IMR-90 (cell line): Measurements from ENCODE around the gene CD81. TPM values are rescaled to one million over a fixed set of nuclear protein-coding genes. Genes with fewer than 3 reads are reported as not detected.
A peak's percentile ranks its signal among the peaks of the same experiment; 100 is the strongest.

Experiments
- ATAC-seq: fragments of 200-7000 bp; cut with Tn5 transposase; 2 replicates; pipeline ENCODE4 v1.9.1; 2020; ENCODE audit warnings: low read depth, mild to moderate bottlenecking, moderate library complexity
- BruUV-seq: library from RNA; stranded (reverse); fragments of 400-500 nt; replicated peaks from 2 replicates; lab custom pipeline; 2021; lab: Mats Ljungman, UMichigan
- CTCF ChIA-PET: fragments of 300-600 bp; formaldehyde crosslinking; extraction: SDS; loops from one replicate; lab custom pipeline; 2021; ENCODE audit warnings: antibody characterized with exemption; lab: Yijun Ruan, JAX
- POLR2A ChIA-PET: fragments of 300-600 bp; sonication (Branson Sonifier 250); formaldehyde crosslinking; loops from one replicate; lab custom pipeline; 2022; ENCODE audit warnings: antibody characterized with exemption; ENCODE audit not compliant: unreplicated experiment; lab: Charles Lee
- DNase-seq: peaks from one replicate; pipeline ENCODE4 v3.0.0; 2013
- H2AFZ ChIP-seq: replicated peaks from 2 replicates; pipeline ENCODE3; 2013; ENCODE audit warnings: low read length, mild to moderate bottlenecking; ENCODE audit not compliant: poor library complexity
- H2AK5ac ChIP-seq: 2 replicates; pipeline ENCODE4 v1.6.1; 2013; ENCODE audit warnings: low read depth, low read length, inconsistent platforms
- H2AK9ac ChIP-seq: replicated peaks from 2 replicates; pipeline ENCODE3; 2013; ENCODE audit warnings: mild to moderate bottlenecking, low read depth, low read length, moderate library complexity; ENCODE audit not compliant: poor library complexity
- H2BK120ac ChIP-seq: 2 replicates; pipeline ENCODE4 v1.6.1; 2013; ENCODE audit warnings: low read depth, low read length, inconsistent platforms
- H2BK15ac ChIP-seq: 3 replicates; pipeline ENCODE4 v1.6.1; 2013; ENCODE audit warnings: low read depth, low read length, inconsistent platforms
- H2BK20ac ChIP-seq: 2 replicates; pipeline ENCODE4 v1.6.1; 2013; ENCODE audit warnings: low read depth, mild to moderate bottlenecking, inconsistent platforms, low read length, moderate library complexity
- H2BK5ac ChIP-seq: 2 replicates; pipeline ENCODE4 v1.6.1; 2013; ENCODE audit warnings: mild to moderate bottlenecking, low read depth, low read length, inconsistent platforms; ENCODE audit not compliant: poor library complexity, severe bottlenecking
- H3K14ac ChIP-seq: replicated peaks from 2 replicates; pipeline ENCODE4 v1.6.1; 2013; ENCODE audit warnings: low read depth, low read length, inconsistent platforms
- H3K18ac ChIP-seq: 2 replicates; pipeline ENCODE4 v1.6.1; 2013; ENCODE audit warnings: low read depth, low read length, control low read depth
- H3K23ac ChIP-seq: 2 replicates; pipeline ENCODE4 v1.6.1; 2013; ENCODE audit warnings: low read depth, low read length, inconsistent platforms
- H3K27ac ChIP-seq: 2 replicates; pipeline ENCODE4 v1.5.1; 2013; ENCODE audit warnings: mild to moderate bottlenecking, control low read depth, low read length; ENCODE audit not compliant: insufficient read depth
- H3K27me3 ChIP-seq: 2 replicates; pipeline ENCODE4 v1.6.1; 2013; ENCODE audit warnings: low read length; ENCODE audit not compliant: control insufficient read depth, insufficient read depth
- H3K36me3 ChIP-seq: 2 replicates; pipeline ENCODE4 v1.6.1; 2013; ENCODE audit warnings: low read length, mixed read lengths; ENCODE audit not compliant: control insufficient read depth, insufficient read depth
- H3K4ac ChIP-seq: 2 replicates; pipeline ENCODE4 v1.6.1; 2013; ENCODE audit warnings: low read depth, low read length, inconsistent platforms
- H3K4me1 ChIP-seq: 2 replicates; pipeline ENCODE4 v1.6.1; 2013; ENCODE audit warnings: low read length, mixed read lengths; ENCODE audit not compliant: control insufficient read depth, insufficient read depth
- H3K4me2 ChIP-seq: 2 replicates; pipeline ENCODE4 v1.6.1; 2013; ENCODE audit warnings: low read depth, mild to moderate bottlenecking, control low read depth, low read length, moderate library complexity
- H3K4me3 ChIP-seq: 2 replicates; pipeline ENCODE4 v1.5.1; 2013; ENCODE audit warnings: low read depth, mild to moderate bottlenecking, control low read depth, low read length, moderate library complexity; ENCODE audit not compliant: insufficient read depth
- H3K56ac ChIP-seq: 2 replicates; pipeline ENCODE4 v1.6.1; 2013; ENCODE audit warnings: low read length, inconsistent platforms; ENCODE audit not compliant: insufficient read depth; ENCODE audit errors: extremely low read depth
- H3K79me1 ChIP-seq, 2 experiments: 2 replicates each; pipeline ENCODE4 v1.6.1; 2013; ENCODE audit warnings: low read length in 2 of 2, inconsistent platforms in 1 of 2, low read depth in 1 of 2
- H3K9ac ChIP-seq: 2 replicates; pipeline ENCODE4 v1.6.1; 2013; ENCODE audit warnings: low read depth, low read length, control low read depth
- H3K9me1 ChIP-seq: 2 replicates; pipeline ENCODE4 v1.6.1; 2013; ENCODE audit warnings: low read length, inconsistent platforms; ENCODE audit not compliant: insufficient read depth
- H3K9me3 ChIP-seq: 2 replicates; pipeline ENCODE4 v1.6.1; 2013; ENCODE audit warnings: low read length; ENCODE audit not compliant: control insufficient read depth, insufficient read depth
- H4K20me1 ChIP-seq: 2 replicates; pipeline ENCODE4 v1.6.1; 2013; ENCODE audit warnings: low read length, inconsistent platforms; ENCODE audit not compliant: insufficient read depth
- H4K5ac ChIP-seq: 2 replicates; pipeline ENCODE4 v1.6.1; 2013; ENCODE audit warnings: mild to moderate bottlenecking, low read depth, low read length, control low read depth
- H4K8ac ChIP-seq, 2 experiments: 2 replicates each; pipeline ENCODE4 v1.6.1; 2013; ENCODE audit warnings: low read depth in 2 of 2, low read length in 2 of 2, control low read depth in 1 of 2, inconsistent platforms in 1 of 2
- H4K91ac ChIP-seq: 2 replicates; pipeline ENCODE4 v1.6.1; 2013; ENCODE audit warnings: low read depth, low read length, inconsistent platforms; ENCODE audit not compliant: insufficient read depth
- BHLHE40 ChIP-seq: fragments of 150-350 bp; IDR thresholded peaks from 2 replicates; pipeline ENCODE4 v1.6.1; 2016; ENCODE audit warnings: mild to moderate bottlenecking, low read depth, low read length
- CEBPB ChIP-seq: IDR thresholded peaks from 2 replicates; pipeline ENCODE4 v1.6.1; 2012; ENCODE audit warnings: low read depth, low read length, improper control_type of control experiment
- CHD1 ChIP-seq: IDR thresholded peaks from 2 replicates; pipeline ENCODE4 v1.6.1; 2012; ENCODE audit warnings: low read depth, low read length, improper control_type of control experiment
- CTCF ChIP-seq: conservative IDR thresholded peaks from 2 replicates; pipeline ENCODE4 v1.5.1; 2012; ENCODE audit warnings: mild to moderate bottlenecking, low read depth, low read length, improper control_type of control experiment
- ELK1 ChIP-seq: fragments of 150-350 bp; IDR thresholded peaks from 2 replicates; pipeline ENCODE4 v1.6.1; 2016; ENCODE audit warnings: low read depth, mild to moderate bottlenecking, low read length, moderate library complexity, borderline replicate concordance
- FOS ChIP-seq: fragments of 150-350 bp; IDR thresholded peaks from 2 replicates; pipeline ENCODE4 v1.6.1; 2016; ENCODE audit warnings: low read depth, low read length
- MAFK ChIP-seq: IDR thresholded peaks from 2 replicates; pipeline ENCODE4 v1.6.1; 2012; ENCODE audit warnings: low read depth, low read length, improper control_type of control experiment
- MAZ ChIP-seq: IDR thresholded peaks from 2 replicates; pipeline ENCODE4 v1.6.1; 2012; ENCODE audit warnings: low read depth, mild to moderate bottlenecking, low read length, improper control_type of control experiment, moderate library complexity, borderline replicate concordance
- MXI1 ChIP-seq: IDR thresholded peaks from 2 replicates; pipeline ENCODE4 v1.6.1; 2012; ENCODE audit warnings: low read depth, mild to moderate bottlenecking, low read length, moderate library complexity, borderline replicate concordance
- NFE2L2 ChIP-seq: fragments of 150-350 bp; IDR thresholded peaks from 2 replicates; pipeline ENCODE4 v1.6.1; 2016; ENCODE audit warnings: low read depth, mild to moderate bottlenecking, low read length
- POLR2A ChIP-seq: IDR thresholded peaks from 2 replicates; pipeline ENCODE4 v1.6.1; 2012; ENCODE audit warnings: mild to moderate bottlenecking, low read depth, low read length
- RCOR1 ChIP-seq: IDR thresholded peaks from 2 replicates; pipeline ENCODE4 v1.6.1; 2012; ENCODE audit warnings: mild to moderate bottlenecking, low read length, improper control_type of control experiment; ENCODE audit not compliant: insufficient replicate concordance
- SMC3 ChIP-seq: fragments of 150-350 bp; IDR thresholded peaks from 2 replicates; pipeline ENCODE4 v1.6.1; 2016; ENCODE audit warnings: low read depth, mild to moderate bottlenecking, antibody characterized with exemption, low read length, moderate library complexity
- USF2 ChIP-seq: fragments of 150-350 bp; IDR thresholded peaks from 2 replicates; pipeline ENCODE4 v1.6.1; 2017; ENCODE audit warnings: mild to moderate bottlenecking, antibody characterized with exemption, low read length, low read depth
- WGBS, 2 experiments: methylation state at CpG; one replicate each; pipeline versions ENCODE4 v1.1.5 to v1.1.7; 2013; ENCODE audit warnings: missing lambda C conversion rate in 2 of 2; ENCODE audit not compliant: insufficient read length in 1 of 2; ENCODE audit errors: extremely low coverage in 2 of 2; 5-methylcytosine and 5-hydroxymethylcytosine counted together
- dilution Hi-C: fragments of 300-500 bp; cut with HindIII; formaldehyde crosslinking; loops from one replicate; pipeline ENCODE4 v1.14.3; 2018; ENCODE audit warnings: low sequenced_read_pairs; ENCODE audit not compliant: unreplicated experiment
- in situ Hi-C: fragments of 300-500 bp; cut with MboI; formaldehyde crosslinking; loops from 3 replicates; pipeline ENCODE4 v1.14.3; 2019; ENCODE audit warnings: low sequenced_read_pairs, inconsistent platforms, mixed read lengths
- intact Hi-C: fragments of 100-400 bp; cut with micrococcal nuclease; formaldehyde crosslinking; loops from 2 replicates; pipeline ENCODE4 v1.10.0; 2022
- polyA plus RNA-seq, 3 experiments: library from polyadenylated mRNA; depleted of rRNA; stranded (reverse); fragments of >200 nt; gene quantifications; 2 replicates each; pipeline ENCODE4 v1.2.3, GENCODE V29; 2012; ENCODE audit warnings: low replicate concordance in 1 of 3
- total RNA-seq: library from RNA; depleted of rRNA; stranded (reverse); fragments of >200 nt; gene quantifications from 2 replicates; pipeline ENCODE4 v1.2.3, GENCODE V29; 2012

The CD81 gene
- total and polyA plus RNA-seq, 2 of the 4 experiments (the other 2 are of a cell fraction): 159 to 689 TPM

DNA sequence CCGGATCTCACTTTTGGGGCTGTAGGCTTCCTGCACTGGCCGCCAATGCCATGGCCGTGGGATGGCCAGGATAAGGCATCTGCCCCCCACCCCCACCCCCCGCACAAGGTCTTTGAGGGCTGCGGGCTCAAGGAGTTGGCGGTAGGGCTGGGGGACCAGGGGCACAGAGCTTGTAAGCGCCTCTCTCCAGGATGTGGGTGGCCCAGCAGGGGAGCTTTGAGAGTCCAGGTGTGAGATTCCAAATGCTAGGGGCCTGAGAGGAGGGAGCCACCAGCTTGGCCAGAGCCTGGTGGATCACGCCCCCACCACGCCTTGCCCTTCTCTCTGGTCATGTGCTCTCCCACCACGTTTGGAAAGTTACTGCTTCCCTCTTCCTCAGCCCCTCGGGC, 5.0 kb downstream of the CD81 start:
- Histone ChIP-seq H3K27me3 (no peaks in the 10 kb centered on the region), H3K9me3 (no peaks in the 10 kb centered on the region), H4K5ac (no peak overlapping the region), H2BK5ac (peak overlapping the region; percentile 14), H3K23ac (no peak overlapping the region), H3K9me1 (peaks cover 9% of the 10 kb centered on the region; the same call in 1 of the 2 replicates), H4K91ac (no peak overlapping the region), H3K14ac (no peak overlapping the region), H2AK5ac (no peak overlapping the region), H3K27ac (no peak overlapping the region), H2AK9ac (peak overlapping the region; percentile 74), H3K18ac (no peak overlapping the region), H2BK120ac (no peak overlapping the region), H3K4me3 (no peak overlapping the region), H4K20me1 (peaks cover 90% of the 10 kb centered on the region), H2BK20ac (no peak overlapping the region), H2BK15ac (no peak overlapping the region), H3K4me2 (no peak overlapping the region), H3K79me1 (peaks cover 0 to 73% of the 10 kb centered on the region in 2 experiments; a peak in 2 of 4 replicates), H3K56ac (no peak overlapping the region), H3K4me1 (peaks cover 42% of the 10 kb centered on the region), H2AFZ (peak overlapping the region; percentile 35), H4K8ac (no peak overlapping the region), H3K4ac (no peak overlapping the region), H3K36me3 (peaks cover 14% of the 10 kb centered on the region; the same call in 1 of the 2 replicates), H3K9ac (no peak overlapping the region)
- in situ Hi-C loops: no loop called here
- dilution Hi-C loops: no loop called here
- intact Hi-C loops: no loop called here
- ATAC-seq: no peak
- no peak for DNase-seq
- no peak for TF ChIP-seq NFE2L2
- no peak for TF ChIP-seq MAZ
- no peak for TF ChIP-seq FOS
- TF ChIP-seq POLR2A: no peak
- no peak for TF ChIP-seq MXI1
- no peak for TF ChIP-seq RCOR1
- TF ChIP-seq CTCF: no peak
- no peak for TF ChIP-seq MAFK
- TF ChIP-seq SMC3: no peak
- no peak for TF ChIP-seq BHLHE40
- TF ChIP-seq CHD1: no peak
- TF ChIP-seq USF2: no peak
- TF ChIP-seq CEBPB: no peak
- no peak for TF ChIP-seq ELK1
- ChIA-PET POLR2A (no interaction called here), CTCF (no interaction called here)
- WGBS, 2 experiments: no CpG with 5 or more reads among the region's 11 CpGs
- BruUV-seq: no TSS peak
